K562 (cell line): Measurements from ENCODE around the gene ENOX2. TPM values are rescaled to one million over a fixed set of nuclear protein-coding genes. Genes with fewer than 3 reads are reported as not detected.

ENCODE experiments used
- ATAC-seq: fragments of 200-7000 bp; cut with Tn5 transposase; 3 replicates; pipeline ENCODE4 v1.9.1; 2020; ENCODE audit warnings: moderate library complexity
- BruUV-seq: library from RNA; stranded (reverse); fragments of 400-500 nt; replicated peaks from 2 replicates; lab custom pipeline; 2021; lab: Mats Ljungman, UMichigan
- CTCF ChIA-PET: fragments of 300-600 bp; formaldehyde crosslinking; extraction: SDS; loops from one replicate; lab custom pipeline; 2021; ENCODE audit warnings: low intra/inter-chr PET ratio; lab: Yijun Ruan, JAX
- POLR2A ChIA-PET: fragments of 300-600, 350-650 bp; sonication (Branson Sonifier 250); formaldehyde crosslinking; extraction: SDS; loops from one replicate; lab custom pipeline; 2021; ENCODE audit warnings: antibody characterized with exemption, inconsistent platforms; lab: Yijun Ruan, JAX
- DNase-seq, 4 experiments: peaks; one replicate each; pipeline versions ENCODE4 v3.0.0 to v3.0.0-alpha.2; 2011 to 2018; ENCODE audit warnings: low spot score in 3 of 4, mixed read lengths in 3 of 4; ENCODE audit errors: extremely low read depth in 1 of 4
- FAIRE-seq: peaks from 2 replicates; lab custom pipeline; 2011; peaks lifted over from hg19 to GRCh38; lab: Jason Lieb, UNC
- H2AFZ ChIP-seq: 2 replicates; pipeline ENCODE4 v1.6.0; 2011; ENCODE audit warnings: low read depth, low read length, control low read depth, inconsistent platforms
- H3K27ac ChIP-seq: fragments of 200-600 bp; 3 replicates; pipeline ENCODE4 v1.8.0; 2011; ENCODE audit warnings: low read depth, mild to moderate bottlenecking, control low read depth, inconsistent platforms, low read length, moderate library complexity, mixed read lengths; ENCODE audit errors: extremely low read depth
- H3K27me3 ChIP-seq, 2 experiments: fragments of 300-600 bp in 1 of 2; 2 replicates in 1 of 2; 3 replicates in 1 of 2; pipeline versions ENCODE4 v1.6.0 to v1.8.0; 2011; ENCODE audit warnings: inconsistent platforms in 2 of 2, low read length in 2 of 2, mild to moderate bottlenecking in 1 of 2, mixed read lengths in 1 of 2, moderate library complexity in 1 of 2; ENCODE audit not compliant: control insufficient read depth in 2 of 2, insufficient read depth in 2 of 2
- H3K36me3 ChIP-seq: fragments of 300-600 bp; 3 replicates; pipeline ENCODE4 v1.8.0; 2011; ENCODE audit warnings: mild to moderate bottlenecking, low read length, inconsistent platforms; ENCODE audit not compliant: control insufficient read depth, insufficient read depth
- H3K4me1 ChIP-seq, 2 experiments: fragments of 200-600 bp in 1 of 2; replicated peaks in 1 of 2; 2 replicates in 1 of 2; 3 replicates in 1 of 2; pipeline versions ENCODE4 v1.5.1 to v1.8.0; 2011; ENCODE audit warnings: inconsistent platforms in 2 of 2, low read length in 2 of 2, mild to moderate bottlenecking in 1 of 2, mixed read lengths in 1 of 2, moderate library complexity in 1 of 2; ENCODE audit not compliant: control insufficient read depth in 2 of 2, insufficient read depth in 2 of 2
- H3K4me2 ChIP-seq: 2 replicates; pipeline ENCODE4 v1.6.1; 2011; ENCODE audit warnings: low read length, control low read depth, inconsistent platforms, mixed read lengths; ENCODE audit not compliant: insufficient read depth
- H3K4me3 ChIP-seq: fragments of 200-600 bp; sonication (generic), shearing (Covaris generic); 2 replicates; pipeline ENCODE4 v1.5.1; 2016; ENCODE audit warnings: control low read depth, inconsistent platforms
- H3K79me2 ChIP-seq: fragments of 200-600 bp; 3 replicates; pipeline ENCODE4 v1.8.0; 2011; ENCODE audit warnings: low read length, inconsistent platforms; ENCODE audit not compliant: control insufficient read depth, insufficient read depth
- H3K9ac ChIP-seq, 2 experiments: 2 replicates each; pipeline versions ENCODE4 v1.6.0 to v1.6.1; 2011; ENCODE audit warnings: low read depth in 2 of 2, low read length in 2 of 2, control low read depth in 1 of 2, inconsistent platforms in 1 of 2, mild to moderate bottlenecking in 1 of 2, mixed read lengths in 1 of 2; ENCODE audit not compliant: insufficient read depth in 1 of 2
- H3K9me1 ChIP-seq: one replicate; pipeline ENCODE4 v1.6.0; 2011; ENCODE audit warnings: inconsistent platforms, mild to moderate bottlenecking, low read length, moderate library complexity; ENCODE audit not compliant: control insufficient read depth, insufficient read depth
- H3K9me3 ChIP-seq: replicated peaks from 2 replicates; pipeline ENCODE4 v1.5.1; 2011; ENCODE audit warnings: low read depth, low read length, inconsistent platforms; ENCODE audit not compliant: control insufficient read depth, insufficient read depth
- H4K20me1 ChIP-seq: replicated peaks from 2 replicates; pipeline ENCODE4 v1.6.1; 2011; ENCODE audit warnings: low read length, inconsistent platforms, mixed read lengths; ENCODE audit not compliant: control insufficient read depth, insufficient read depth
- ARID1B ChIP-seq: fragments of 450-650 bp; IDR thresholded peaks from 2 replicates; pipeline ENCODE4 v1.6.1; 2016; ENCODE audit warnings: antibody characterized with exemption, mild to moderate bottlenecking, inconsistent platforms
- CHD7 ChIP-seq: fragments of 200-600 bp; sonication (generic); IDR thresholded peaks from one replicate; pipeline ENCODE4 v1.6.1; 2012; ENCODE audit warnings: mild to moderate bottlenecking, low read depth, low read length, inconsistent platforms
- HNRNPLL ChIP-seq: fragments of 200-400 bp; formaldehyde crosslinking; IDR thresholded peaks from 2 replicates; pipeline ENCODE4 v1.6.1; 2017; ENCODE audit warnings: low read length, low read depth, mild to moderate bottlenecking; ENCODE audit not compliant: poor library complexity, severe bottlenecking
- POLR2H ChIP-seq: IDR thresholded peaks from 2 replicates; pipeline ENCODE4 v1.6.1; 2016; ENCODE audit warnings: missing genetic modification characterization, low read depth, mild to moderate bottlenecking, control low read depth, missing compliant biosample characterization, moderate library complexity
- SIN3A ChIP-seq, 2 experiments: fragments of 150-350 bp in 1 of 2; IDR thresholded peaks; 2 replicates each; pipeline ENCODE4 v1.6.1; 2011 to 2016; ENCODE audit warnings: borderline replicate concordance in 2 of 2, low read depth in 2 of 2, low read length in 2 of 2, mild to moderate bottlenecking in 2 of 2, moderate library complexity in 2 of 2; ENCODE audit not compliant: control insufficient read depth in 1 of 2
- SOX6 ChIP-seq: fragments of 450-650 bp; IDR thresholded peaks from 2 replicates; pipeline ENCODE4 v1.6.1; 2014; ENCODE audit warnings: mild to moderate bottlenecking
- WGBS: fragments of 100-300 bp; shearing (Covaris generic); methylation state at CpG from one replicate; pipeline ENCODE4 v1.1.6; 2016; ENCODE audit warnings: low coverage, mixed read lengths; ENCODE audit not compliant: insufficient coverage; ENCODE audit errors: missing lambda C conversion rate; 5-methylcytosine and 5-hydroxymethylcytosine counted together
- in situ Hi-C: fragments of 300-500 bp; cut with MboI; formaldehyde crosslinking; loops from 4 replicates; pipeline ENCODE4 v1.15.0; 2018; ENCODE audit warnings: inconsistent platforms, mixed read lengths
- intact Hi-C: fragments of 100-400 bp; cut with micrococcal nuclease; formaldehyde crosslinking; loops from 2 replicates; pipeline ENCODE4 v1.14.2; 2022
- polyA plus RNA-seq, 8 experiments: library from polyadenylated mRNA; depleted of rRNA in 4 of 8; stranded (reverse) in 5 of 8; unstranded in 3 of 8; fragments of >200 nt; fragmentation: Nextera tagmentation in 2 of 8; fragmentation: Illumina TruSeq in 1 of 8; extraction: Ambion mirVana in 2 of 8; extraction: Trizol in 1 of 8; gene quantifications; 2 replicates each; pipeline versions ENCODE4 v1.2.1 to v1.2.3, GENCODE V29; 2011 to 2014; ENCODE audit warnings: inconsistent platforms in 1 of 8, missing spikeins in 1 of 8
- total RNA-seq, 7 experiments: library from RNA; depleted of rRNA in 6 of 7; stranded (reverse); fragments of >200 nt in 6 of 7; fragmentation: Illumina TruSeq in 2 of 7; extraction: Trizol in 2 of 7; gene quantifications; 2 replicates each; pipeline versions ENCODE4 v1.2.1 to v1.2.3, GENCODE V29; 2011 to 2021; ENCODE audit warnings: low replicate concordance in 1 of 7

The ENOX2 gene
- total and polyA plus RNA-seq, 9 of the 15 experiments (the other 6 are each of a cell fraction or from before 2014, with no cell fraction given): 6.1 to 24.0 (median 13.8) TPM

DNA sequence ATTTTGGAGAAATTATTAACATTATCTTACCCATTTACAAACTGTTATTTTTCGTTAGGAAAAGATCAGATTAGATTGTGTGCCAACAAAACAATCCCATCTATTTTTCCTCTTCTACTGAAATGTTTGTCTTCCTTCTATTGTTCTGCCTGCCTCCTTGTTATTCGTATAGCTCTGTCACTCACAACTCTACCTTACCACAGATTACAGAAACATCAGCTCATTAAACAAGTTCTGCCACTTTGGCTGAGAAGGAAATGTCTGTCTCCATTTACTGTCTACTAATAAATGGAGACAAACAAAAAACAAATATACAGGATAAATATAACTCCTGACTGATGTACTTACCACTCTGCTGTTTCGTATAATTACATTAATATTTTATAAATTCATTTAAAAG is 211.4 kb downstream of the ENOX2 start (continued):
- TF ChIP-seq HNRNPLL (no peak), SOX6 (no peak), SIN3A (IDR thresholded peaks at IDR 0.05; ENCODE audit: borderline replicate concordance in 2 of 2, control insufficient read depth in 1 of 2, low read depth in 2 of 2, low read length in 2 of 2) (no peak)

GRCh38 chrX:130688360-130688759 is 214.6 kb downstream of the ENOX2 start:
- Histone ChIP-seq H4K20me1 (no peaks in the 10 kb centered on the region), H3K4me1 (peaks cover 0 to 3% of the 10 kb centered on the region in 2 experiments; a peak in 1 of 5 replicates), H3K9me3 (no peaks in the 10 kb centered on the region), H3K36me3 (no peaks in the 10 kb centered on the region), H2AFZ (no peak overlapping the region), H3K79me2 (no peaks in the 10 kb centered on the region), H3K9ac (no peak overlapping the region), H3K4me2 (no peak overlapping the region), H3K4me3 (no peak overlapping the region), H3K27ac (no peak overlapping the region), H3K27me3 (no peaks in the 10 kb centered on the region), H3K9me1 (no peaks in the 10 kb centered on the region)
- TF ChIP-seq POLR2H (no peak), CHD7 (no peak), ARID1B (no peak)
- BruUV-seq: no TSS peak
- FAIRE-seq: no peak
- ATAC-seq: no peak
- WGBS: 90% methylated on average over 5 of the region's 5 CpGs
- intact Hi-C loops: no loop called here
- DNase-seq: no peak
- CTCF ChIA-PET: no interaction called here
- POLR2A ChIA-PET: no interaction called here
- in situ Hi-C loops: no loop called here
